GM12878 (cell line): ENCODE measurements around the gene MBOAT2. TPM values are rescaled to one million over a fixed set of nuclear protein-coding genes. Genes with fewer than 3 reads are reported as not detected.

Source experiments
- ATAC-seq: fragments of 200-7000 bp; cut with Tn5 transposase; 3 replicates; pipeline ENCODE4 v1.9.1; 2020; ENCODE audit warnings: mild to moderate bottlenecking, moderate library complexity
- BruUV-seq: library from RNA; stranded (reverse); fragments of 400-500 nt; replicated peaks from 2 replicates; lab custom pipeline; 2021; lab: Mats Ljungman, UMichigan
- CTCF ChIA-PET: fragments of 300-600 bp; sonication (Branson Sonifier 250); formaldehyde crosslinking; extraction: SDS; loops from one replicate; lab custom pipeline; 2021; ENCODE audit warnings: inconsistent platforms; lab: Yijun Ruan, JAX
- POLR2A ChIA-PET: fragments of 350-600 bp; formaldehyde crosslinking; extraction: SDS; loops from one replicate; lab custom pipeline; 2021; ENCODE audit warnings: inconsistent platforms; lab: Charles Lee
- RAD21 ChIA-PET: fragments of 300-600 bp; sonication (Branson Sonifier 250); formaldehyde crosslinking; loops from one replicate; lab custom pipeline; 2023; ENCODE audit warnings: antibody characterized with exemption; ENCODE audit not compliant: unreplicated experiment; lab: Charles Lee
- SMC1A ChIA-PET: fragments of 300-600 bp; sonication (Branson Sonifier 250); formaldehyde crosslinking; loops from one replicate; lab custom pipeline; 2023; ENCODE audit not compliant: unreplicated experiment, uncharacterized antibody; lab: Charles Lee
- DNase-seq: peaks from one replicate; pipeline ENCODE4 v3.0.0-alpha.2; 2011; ENCODE audit warnings: low read depth, low spot score
- FAIRE-seq: peaks from 3 replicates; lab custom pipeline; 2011; peaks lifted over from hg19 to GRCh38; lab: Jason Lieb, UNC
- H2AFZ ChIP-seq: 2 replicates; pipeline ENCODE4 v1.6.0; 2011; ENCODE audit warnings: low read depth, low read length, control low read depth; ENCODE audit not compliant: control insufficient read depth
- H3K27ac ChIP-seq: 2 replicates; pipeline ENCODE4 v1.5.1; 2011; ENCODE audit warnings: control low read depth; ENCODE audit not compliant: control insufficient read depth, insufficient read depth
- H3K27me3 ChIP-seq, 2 experiments: replicated peaks in 1 of 2; 2 replicates each; pipeline versions ENCODE4 v1.6.0 to v1.6.1; 2011; ENCODE audit warnings: low read length in 1 of 2; ENCODE audit not compliant: control insufficient read depth in 2 of 2, insufficient read depth in 2 of 2
- H3K36me3 ChIP-seq, 2 experiments: 2 replicates each; pipeline ENCODE4 v1.5.1; 2011; ENCODE audit warnings: low read length in 1 of 2; ENCODE audit not compliant: control insufficient read depth in 2 of 2, insufficient read depth in 2 of 2
- H3K4me1 ChIP-seq: 2 replicates; pipeline ENCODE4 v1.6.1; 2011; ENCODE audit warnings: mild to moderate bottlenecking, low read length, moderate library complexity, mixed read lengths; ENCODE audit not compliant: control insufficient read depth, insufficient read depth
- H3K4me2 ChIP-seq: 2 replicates; pipeline ENCODE4 v1.6.0; 2011; ENCODE audit warnings: control low read depth; ENCODE audit not compliant: control insufficient read depth, insufficient read depth
- H3K4me3 ChIP-seq: fragments of 200-600 bp; sonication (generic); 2 replicates; pipeline ENCODE4 v1.5.1; 2016
- H3K79me2 ChIP-seq: 2 replicates; pipeline ENCODE4 v1.6.0; 2011; ENCODE audit warnings: low read length; ENCODE audit not compliant: control insufficient read depth, insufficient read depth
- H3K9ac ChIP-seq: 2 replicates; pipeline ENCODE4 v1.8.0; 2011; ENCODE audit warnings: low read length, control low read depth, mixed read lengths; ENCODE audit not compliant: control insufficient read depth, insufficient read depth
- H3K9me3 ChIP-seq: replicated peaks from 3 replicates; pipeline ENCODE4 v1.5.1; 2011; ENCODE audit warnings: mild to moderate bottlenecking, low read length; ENCODE audit not compliant: control insufficient read depth, insufficient read depth
- H4K20me1 ChIP-seq: 2 replicates; pipeline ENCODE4 v1.6.0; 2011; ENCODE audit not compliant: control insufficient read depth, insufficient read depth
- CBFB ChIP-seq: IDR thresholded peaks from 2 replicates; pipeline ENCODE4 v1.6.1; 2016; ENCODE audit warnings: antibody characterized with exemption, low read depth
- CUX1 ChIP-seq: IDR thresholded peaks from 2 replicates; pipeline ENCODE4 v1.6.1; 2012; ENCODE audit warnings: improper control_type of control experiment, low read depth, low read length; ENCODE audit not compliant: insufficient replicate concordance
- E2F4 ChIP-seq: IDR thresholded peaks from 2 replicates; pipeline ENCODE4 v1.6.1; 2012; ENCODE audit warnings: low read depth, low read length, improper control_type of control experiment
- ELK1 ChIP-seq: IDR thresholded peaks from 2 replicates; pipeline ENCODE4 v1.6.1; 2012; ENCODE audit warnings: low read depth, low read length, improper control_type of control experiment
- IKZF1 ChIP-seq: fragments of 450-650 bp; conservative IDR thresholded peaks from 2 replicates; pipeline ENCODE4 v1.6.1; 2017; ENCODE audit warnings: antibody characterized with exemption, mild to moderate bottlenecking
- NFXL1 ChIP-seq: fragments of 450-650 bp; IDR thresholded peaks from 2 replicates; pipeline ENCODE4 v1.6.1; 2017; ENCODE audit warnings: antibody characterized with exemption, mild to moderate bottlenecking, borderline replicate concordance
- SREBF2 ChIP-seq: IDR thresholded peaks from 2 replicates; pipeline ENCODE4 v1.6.1; 2012; ENCODE audit warnings: mild to moderate bottlenecking, low read length
- TBL1XR1 ChIP-seq: IDR thresholded peaks from 2 replicates; pipeline ENCODE4 v1.6.1; 2012; ENCODE audit warnings: low read depth, low read length, improper control_type of control experiment
- TCF12 ChIP-seq: IDR thresholded peaks from 2 replicates; pipeline ENCODE4 v1.6.1; 2011; ENCODE audit warnings: low read depth, mild to moderate bottlenecking, low read length
- ZSCAN29 ChIP-seq: fragments of 450-650 bp; IDR thresholded peaks from 2 replicates; pipeline ENCODE4 v1.6.1; 2017; ENCODE audit warnings: mild to moderate bottlenecking, moderate library complexity
- WGBS: methylation state at CpG from one replicate; pipeline ENCODE4 v1.1.6; 2016; ENCODE audit warnings: low lambda C conversion rate; ENCODE audit not compliant: insufficient replicate concordance, insufficient coverage; ENCODE audit errors: missing lambda C conversion rate; 5-methylcytosine and 5-hydroxymethylcytosine counted together
- in situ Hi-C: fragments of 300-500 bp; cut with MboI; formaldehyde crosslinking; loops from 9 replicates; pipeline ENCODE4 v1.14.3; 2018; ENCODE audit warnings: mixed read lengths
- intact Hi-C: fragments of 100-400 bp; cut with micrococcal nuclease; formaldehyde crosslinking; loops from one replicate; pipeline ENCODE4 v1.14.2; 2022; ENCODE audit not compliant: unreplicated experiment
- polyA plus RNA-seq, 11 experiments: library from polyadenylated mRNA; depleted of rRNA in 4 of 11; unstranded in 6 of 11; stranded (reverse) in 5 of 11; fragments of >200 nt; fragmentation: Nextera tagmentation in 4 of 11; fragmentation: Illumina TruSeq in 1 of 11; extraction: Ambion mirVana in 4 of 11; extraction: Trizol in 1 of 11; gene quantifications; 1 replicate in 1 of 11; 2 replicates in 10 of 11; pipeline versions ENCODE4 v1.2.1 to v1.2.3, GENCODE V29; 2011 to 2016; ENCODE audit warnings: inconsistent platforms in 2 of 11, missing spikeins in 2 of 11, low read depth in 1 of 11
- total RNA-seq, 4 experiments: library from RNA; depleted of rRNA in 3 of 4; stranded (reverse); fragments of >200 nt in 3 of 4; fragmentation: Illumina TruSeq in 1 of 4; extraction: Trizol in 1 of 4; gene quantifications; 2 replicates each; pipeline versions ENCODE4 v1.2.1 to v1.2.3, GENCODE V29; 2013 to 2021

MBOAT2 gene
- total and polyA plus RNA-seq, 10 of the 15 experiments (the other 5 are each of a cell fraction or from before 2014, with no cell fraction given) = 0.08 to 40.6 (median 1.8) TPM

- H4K20me1 ChIP-seq = no peaks in the 10 kb centered on the region
- no peak overlapping the region for H3K27ac ChIP-seq
- no peak overlapping the region for H2AFZ ChIP-seq
- H3K9me3 ChIP-seq = no peaks in the 10 kb centered on the region
- SMC1A ChIA-PET = no interaction called here
- POLR2A ChIA-PET = no interaction called here
- H3K4me1 ChIP-seq = no peaks in the 10 kb centered on the region
- H3K4me2 ChIP-seq = no peak overlapping the region
- ATAC-seq (no peak), DNase-seq (no peak)
- in situ Hi-C loops = no loop called here
- H3K4me3 ChIP-seq = no peak overlapping the region
- CTCF ChIA-PET = no interaction called here
- BruUV-seq = no TSS peak
- no peaks in the 10 kb centered on the region for H3K36me3 ChIP-seq
- TF ChIP-seq ZSCAN29 = no peak
- TF ChIP-seq SREBF2 = no peak
- no peak for TF ChIP-seq TBL1XR1
- TF ChIP-seq CBFB = no peak
- TF ChIP-seq IKZF1 = no peak
- no peak for TF ChIP-seq E2F4
- no peak for TF ChIP-seq ELK1
- TF ChIP-seq NFXL1 = no peak
- no peak for TF ChIP-seq TCF12
- TF ChIP-seq CUX1 = no peak
- TF ChIP-seq, all 136 proteins: peak for 0
- H3K27me3 ChIP-seq = no peaks in the 10 kb centered on the region
- no peak for FAIRE-seq
- no peaks in the 10 kb centered on the region for H3K79me2 ChIP-seq
- H3K9ac ChIP-seq = no peak overlapping the region
- WGBS = 21% methylated on average over 2 of the region's 2 CpGs
- RAD21 ChIA-PET = no interaction called here
- intact Hi-C loops = no loop called here
Measured at GRCh38 chr2:8886876-8887275, 116.6 kb downstream of the MBOAT2 start.
